ENCODE results near the gene DLGAP1. TPM values are rescaled to one million over a fixed set of nuclear protein-coding genes. Genes with fewer than 3 reads are reported as not detected.

DLGAP1 gene
- polyA plus RNA-seq, 1 donor from 2014 or later: 4.5 TPM

GRCh38 chr18:3669376-3669775 is 785.7 kb downstream of the DLGAP1 start:
- no peak overlapping the region for H3K27ac ChIP-seq (ENCODE audit: low read length)
- H3K27me3 ChIP-seq (ENCODE audit: insufficient read depth, low read depth, low read length): no peaks in the 10 kb centered on the region
- no peaks in the 10 kb centered on the region for H3K79me2 ChIP-seq (replicated peaks; ENCODE audit: insufficient read depth, low read length)
- no peak overlapping the region for H3K4me3 ChIP-seq (ENCODE audit: low read length)
- no peak for TF ChIP-seq MXI1 (conservative IDR thresholded peaks at IDR 0.05; ENCODE audit: poor library complexity, severe bottlenecking)
- TF ChIP-seq, protein P1, sequence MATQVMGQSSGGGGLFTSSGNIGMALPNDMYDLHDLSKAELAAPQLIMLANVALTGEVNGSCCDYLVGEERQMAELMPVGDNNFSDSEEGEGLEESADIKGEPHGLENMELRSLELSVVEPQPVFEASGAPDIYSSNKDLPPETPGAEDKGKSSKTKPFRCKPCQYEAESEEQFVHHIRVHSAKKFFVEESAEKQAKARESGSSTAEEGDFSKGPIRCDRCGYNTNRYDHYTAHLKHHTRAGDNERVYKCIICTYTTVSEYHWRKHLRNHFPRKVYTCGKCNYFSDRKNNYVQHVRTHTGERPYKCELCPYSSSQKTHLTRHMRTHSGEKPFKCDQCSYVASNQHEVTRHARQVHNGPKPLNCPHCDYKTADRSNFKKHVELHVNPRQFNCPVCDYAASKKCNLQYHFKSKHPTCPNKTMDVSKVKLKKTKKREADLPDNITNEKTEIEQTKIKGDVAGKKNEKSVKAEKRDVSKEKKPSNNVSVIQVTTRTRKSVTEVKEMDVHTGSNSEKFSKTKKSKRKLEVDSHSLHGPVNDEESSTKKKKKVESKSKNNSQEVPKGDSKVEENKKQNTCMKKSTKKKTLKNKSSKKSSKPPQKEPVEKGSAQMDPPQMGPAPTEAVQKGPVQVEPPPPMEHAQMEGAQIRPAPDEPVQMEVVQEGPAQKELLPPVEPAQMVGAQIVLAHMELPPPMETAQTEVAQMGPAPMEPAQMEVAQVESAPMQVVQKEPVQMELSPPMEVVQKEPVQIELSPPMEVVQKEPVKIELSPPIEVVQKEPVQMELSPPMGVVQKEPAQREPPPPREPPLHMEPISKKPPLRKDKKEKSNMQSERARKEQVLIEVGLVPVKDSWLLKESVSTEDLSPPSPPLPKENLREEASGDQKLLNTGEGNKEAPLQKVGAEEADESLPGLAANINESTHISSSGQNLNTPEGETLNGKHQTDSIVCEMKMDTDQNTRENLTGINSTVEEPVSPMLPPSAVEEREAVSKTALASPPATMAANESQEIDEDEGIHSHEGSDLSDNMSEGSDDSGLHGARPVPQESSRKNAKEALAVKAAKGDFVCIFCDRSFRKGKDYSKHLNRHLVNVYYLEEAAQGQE (IDR thresholded peaks at IDR 0.05; ENCODE audit: borderline replicate concordance): no peak
- no peak for TF ChIP-seq TAF1 (IDR thresholded peaks at IDR 0.05; ENCODE audit: low read depth)
- no peak for TF ChIP-seq SMC3 (conservative IDR thresholded peaks at IDR 0.05; ENCODE audit: poor library complexity)
- TF ChIP-seq, protein P2, sequence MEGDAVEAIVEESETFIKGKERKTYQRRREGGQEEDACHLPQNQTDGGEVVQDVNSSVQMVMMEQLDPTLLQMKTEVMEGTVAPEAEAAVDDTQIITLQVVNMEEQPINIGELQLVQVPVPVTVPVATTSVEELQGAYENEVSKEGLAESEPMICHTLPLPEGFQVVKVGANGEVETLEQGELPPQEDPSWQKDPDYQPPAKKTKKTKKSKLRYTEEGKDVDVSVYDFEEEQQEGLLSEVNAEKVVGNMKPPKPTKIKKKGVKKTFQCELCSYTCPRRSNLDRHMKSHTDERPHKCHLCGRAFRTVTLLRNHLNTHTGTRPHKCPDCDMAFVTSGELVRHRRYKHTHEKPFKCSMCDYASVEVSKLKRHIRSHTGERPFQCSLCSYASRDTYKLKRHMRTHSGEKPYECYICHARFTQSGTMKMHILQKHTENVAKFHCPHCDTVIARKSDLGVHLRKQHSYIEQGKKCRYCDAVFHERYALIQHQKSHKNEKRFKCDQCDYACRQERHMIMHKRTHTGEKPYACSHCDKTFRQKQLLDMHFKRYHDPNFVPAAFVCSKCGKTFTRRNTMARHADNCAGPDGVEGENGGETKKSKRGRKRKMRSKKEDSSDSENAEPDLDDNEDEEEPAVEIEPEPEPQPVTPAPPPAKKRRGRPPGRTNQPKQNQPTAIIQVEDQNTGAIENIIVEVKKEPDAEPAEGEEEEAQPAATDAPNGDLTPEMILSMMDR (IDR thresholded peaks at IDR 0.05; ENCODE audit: poor library complexity, severe bottlenecking): no peak
- TF ChIP-seq POLR2AphosphoS5 (IDR thresholded peaks at IDR 0.05): no peak
- no peak for TF ChIP-seq RAD21 (conservative IDR thresholded peaks at IDR 0.05)
- TF ChIP-seq EZH2 (IDR thresholded peaks at IDR 0.05; ENCODE audit: borderline replicate concordance, insufficient read depth, low read length, poor library complexity, severe bottlenecking): no peak
- TF ChIP-seq EP300 (conservative IDR thresholded peaks at IDR 0.05; ENCODE audit: poor library complexity, severe bottlenecking): no peak
- H3F3A ChIP-seq (ENCODE audit: insufficient read depth, low read length, poor library complexity, severe bottlenecking): peaks cover 6% of the 10 kb centered on the region
- H3K9me3 ChIP-seq (ENCODE audit: low read length): no peaks in the 10 kb centered on the region
- H4K20me1 ChIP-seq (ENCODE audit: insufficient read depth): no peaks in the 10 kb centered on the region
- H3K4me2 ChIP-seq (ENCODE audit: low read length): no peak overlapping the region
- no peaks in the 10 kb centered on the region for H3K9me2 ChIP-seq (ENCODE audit: insufficient read depth, low read length)
- no peaks in the 10 kb centered on the region for H3K36me3 ChIP-seq (ENCODE audit: insufficient read depth, low read length)
- H2AFZ ChIP-seq (ENCODE audit: low read depth, low read length): no peak overlapping the region
- H3K9ac ChIP-seq (ENCODE audit: low read length): no peak overlapping the region

- no peak overlapping the region for H3K4me3 ChIP-seq (ENCODE audit: low read length)
- H3K36me3 ChIP-seq (ENCODE audit: insufficient read depth, low read length): no peaks in the 10 kb centered on the region
- no peaks in the 10 kb centered on the region for H3K79me2 ChIP-seq (replicated peaks; ENCODE audit: insufficient read depth, low read length)
- no peak overlapping the region for H3K27ac ChIP-seq (ENCODE audit: low read length)
- H4K20me1 ChIP-seq (ENCODE audit: insufficient read depth): no peaks in the 10 kb centered on the region
- TF ChIP-seq EP300 (conservative IDR thresholded peaks at IDR 0.05; ENCODE audit: poor library complexity, severe bottlenecking) (no peak), EZH2 (IDR thresholded peaks at IDR 0.05; ENCODE audit: borderline replicate concordance, insufficient read depth, low read length, poor library complexity, severe bottlenecking) (no peak), SMC3 (conservative IDR thresholded peaks at IDR 0.05; ENCODE audit: poor library complexity) (no peak), MXI1 (conservative IDR thresholded peaks at IDR 0.05; ENCODE audit: poor library complexity, severe bottlenecking) (no peak), POLR2AphosphoS5 (IDR thresholded peaks at IDR 0.05) (no peak)
- TF ChIP-seq, protein P2 (IDR thresholded peaks at IDR 0.05; ENCODE audit: poor library complexity, severe bottlenecking): no peak
- TF ChIP-seq, protein P1 (IDR thresholded peaks at IDR 0.05; ENCODE audit: borderline replicate concordance): no peak
- H2AFZ ChIP-seq (ENCODE audit: low read depth, low read length): no peak overlapping the region
- H3K9ac ChIP-seq (ENCODE audit: low read length): no peak overlapping the region
- no peaks in the 10 kb centered on the region for H3K27me3 ChIP-seq (ENCODE audit: insufficient read depth, low read depth, low read length)
- no peak overlapping the region for H3K4me2 ChIP-seq (ENCODE audit: low read length)
- no peaks in the 10 kb centered on the region for H3K9me3 ChIP-seq (ENCODE audit: low read length)
- peaks cover 6% of the 10 kb centered on the region for H3F3A ChIP-seq (ENCODE audit: insufficient read depth, low read length, poor library complexity, severe bottlenecking)
- H3K9me2 ChIP-seq (ENCODE audit: insufficient read depth, low read length): no peaks in the 10 kb centered on the region
Observed at GRCh38 chr18:3667255-3668137, 787.6 kb downstream of the DLGAP1 start.

All from neural cell (in vitro differentiated cells).